ENCODE results near the gene ODF2.

DNA sequence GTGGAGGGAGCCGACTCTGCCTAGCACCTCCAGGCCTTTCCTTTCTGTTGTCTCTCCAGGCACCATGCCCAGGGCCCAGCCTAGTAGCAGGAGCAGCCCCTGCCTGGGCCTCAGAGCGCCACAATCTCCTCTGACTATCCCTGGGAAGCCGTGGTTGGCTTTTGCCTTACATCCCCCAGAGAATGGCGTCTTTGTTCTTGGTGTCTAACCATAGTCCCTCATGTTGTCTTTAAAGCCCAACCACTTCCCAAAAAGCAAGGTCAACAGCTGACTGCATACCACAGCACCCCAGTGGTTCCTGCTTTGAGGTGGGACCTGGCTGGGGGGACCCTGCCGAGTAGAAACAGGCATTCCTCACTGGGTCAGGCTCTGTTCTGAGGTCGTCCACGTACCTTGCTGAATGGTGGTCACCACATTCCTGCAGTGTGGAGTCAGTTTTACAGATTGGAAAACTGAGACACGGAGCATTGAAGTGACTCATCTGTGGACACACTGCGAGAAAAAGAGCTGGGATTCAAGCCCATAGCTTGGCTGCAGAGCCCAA is 48.9 kb upstream of the ODF2 start:
- TF ChIP-seq, protein P1, sequence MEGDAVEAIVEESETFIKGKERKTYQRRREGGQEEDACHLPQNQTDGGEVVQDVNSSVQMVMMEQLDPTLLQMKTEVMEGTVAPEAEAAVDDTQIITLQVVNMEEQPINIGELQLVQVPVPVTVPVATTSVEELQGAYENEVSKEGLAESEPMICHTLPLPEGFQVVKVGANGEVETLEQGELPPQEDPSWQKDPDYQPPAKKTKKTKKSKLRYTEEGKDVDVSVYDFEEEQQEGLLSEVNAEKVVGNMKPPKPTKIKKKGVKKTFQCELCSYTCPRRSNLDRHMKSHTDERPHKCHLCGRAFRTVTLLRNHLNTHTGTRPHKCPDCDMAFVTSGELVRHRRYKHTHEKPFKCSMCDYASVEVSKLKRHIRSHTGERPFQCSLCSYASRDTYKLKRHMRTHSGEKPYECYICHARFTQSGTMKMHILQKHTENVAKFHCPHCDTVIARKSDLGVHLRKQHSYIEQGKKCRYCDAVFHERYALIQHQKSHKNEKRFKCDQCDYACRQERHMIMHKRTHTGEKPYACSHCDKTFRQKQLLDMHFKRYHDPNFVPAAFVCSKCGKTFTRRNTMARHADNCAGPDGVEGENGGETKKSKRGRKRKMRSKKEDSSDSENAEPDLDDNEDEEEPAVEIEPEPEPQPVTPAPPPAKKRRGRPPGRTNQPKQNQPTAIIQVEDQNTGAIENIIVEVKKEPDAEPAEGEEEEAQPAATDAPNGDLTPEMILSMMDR (IDR thresholded peaks at IDR 0.05; ENCODE audit: low read depth, low read length), result no peak
- TF ChIP-seq POLR2A (IDR thresholded peaks at IDR 0.05; ENCODE audit: extremely low read depth, insufficient read length) (no peak), MYC (IDR thresholded peaks at IDR 0.05; ENCODE audit: low read depth, low read length) (no peak)

Data from NB4 (cell line).